K562 (cell line): ENCODE data around the gene SLAMF9. TPM values are rescaled to one million over a fixed set of nuclear protein-coding genes. Genes with fewer than 3 reads are reported as not detected.

Experiments used
- BRF1 ChIP-seq: IDR thresholded peaks from 3 replicates; pipeline ENCODE4 v1.6.1; 2011; ENCODE audit warnings: borderline replicate concordance, mild to moderate bottlenecking; ENCODE audit not compliant: insufficient read length; ENCODE audit errors: extremely low read depth
- CBFA2T3 ChIP-seq: fragments of 450-650 bp; IDR thresholded peaks from 2 replicates; pipeline ENCODE4 v1.6.1; 2017
- CCNT2 ChIP-seq: IDR thresholded peaks from 2 replicates; pipeline ENCODE4 v1.6.1; 2011; ENCODE audit warnings: borderline replicate concordance, low read depth, mild to moderate bottlenecking, moderate library complexity, mixed read lengths, low read length; ENCODE audit not compliant: insufficient read length; ENCODE audit errors: extremely low read depth
- DIDO1 ChIP-seq: fragments of 450-650 bp; IDR thresholded peaks from 2 replicates; pipeline ENCODE4 v1.6.1; 2016; ENCODE audit warnings: low read depth, missing biosample characterization, missing genetic modification characterization
- HDAC3 ChIP-seq: fragments of 450-650 bp; IDR thresholded peaks from 2 replicates; pipeline ENCODE4 v1.6.1; 2018; ENCODE audit warnings: borderline replicate concordance, mild to moderate bottlenecking, moderate library complexity; ENCODE audit not compliant: partially characterized antibody
- L3MBTL2 ChIP-seq: fragments of 450-650 bp; IDR thresholded peaks from 2 replicates; pipeline ENCODE4 v1.6.1; 2016; ENCODE audit warnings: mild to moderate bottlenecking, moderate library complexity
- LCOR ChIP-seq: sonication (generic); formaldehyde crosslinking; IDR thresholded peaks from 2 replicates; pipeline ENCODE4 v1.8.0; 2022; ENCODE audit warnings: mild to moderate bottlenecking, missing genetic modification reagents
- MAFK ChIP-seq: IDR thresholded peaks from 2 replicates; pipeline ENCODE4 v1.6.1; 2011; ENCODE audit warnings: low read length, improper control_type of control experiment
- MBD2 ChIP-seq: sonication (generic); IDR thresholded peaks from 2 replicates; pipeline ENCODE4 v1.6.1; 2016; ENCODE audit warnings: low read depth, borderline replicate concordance
- NCOA4 ChIP-seq: fragments of 450-650 bp; IDR thresholded peaks from 2 replicates; pipeline ENCODE4 v1.6.1; 2018; ENCODE audit warnings: mild to moderate bottlenecking; ENCODE audit not compliant: partially characterized antibody
- NEUROD1 ChIP-seq: fragments of 150-350 bp; IDR thresholded peaks from 2 replicates; pipeline ENCODE4 v1.6.1; 2014; ENCODE audit warnings: borderline replicate concordance, low read length, low read depth; ENCODE audit not compliant: partially characterized antibody
- PHF20 ChIP-seq: fragments of 450-650 bp; IDR thresholded peaks from 2 replicates; pipeline ENCODE4 v1.6.1; 2018; ENCODE audit not compliant: partially characterized antibody
- PML ChIP-seq: IDR thresholded peaks from 2 replicates; pipeline ENCODE4 v1.6.1; 2012; ENCODE audit warnings: low read length, inconsistent platforms
- SAFB ChIP-seq: fragments of 200-400 bp; formaldehyde crosslinking; IDR thresholded peaks from 2 replicates; pipeline ENCODE4 v1.6.1; 2017; ENCODE audit warnings: low read depth, low read length, borderline replicate concordance
- SMARCC2 ChIP-seq: fragments of 450-650 bp; IDR thresholded peaks from 2 replicates; pipeline ENCODE4 v1.6.1; 2017; ENCODE audit warnings: antibody characterized with exemption, moderate library complexity, mild to moderate bottlenecking, low read depth
- SOX6 ChIP-seq: fragments of 450-650 bp; IDR thresholded peaks from 2 replicates; pipeline ENCODE4 v1.6.1; 2014; ENCODE audit warnings: mild to moderate bottlenecking
- ZBTB1 ChIP-seq: sonication (generic); formaldehyde crosslinking; IDR thresholded peaks from 2 replicates; pipeline ENCODE4 v1.8.1; 2023; ENCODE audit warnings: missing genetic modification reagents, low read depth, mild to moderate bottlenecking, borderline replicate concordance
- ZNF146 ChIP-seq: IDR thresholded peaks from one replicate; pipeline ENCODE4 v1.6.1; 2018; ENCODE audit warnings: missing compliant biosample characterization; ENCODE audit not compliant: unreplicated experiment
- ZNF324 ChIP-seq: fragments of 250-450 bp; sonication (Bioruptor Pico); IDR thresholded peaks from 2 replicates; pipeline ENCODE4 v1.4.0; 2020; ENCODE audit warnings: mild to moderate bottlenecking
- polyA plus RNA-seq, 8 experiments: library from polyadenylated mRNA; depleted of rRNA in 4 of 8; stranded (reverse) in 5 of 8; unstranded in 3 of 8; fragments of >200 nt; fragmentation: Nextera tagmentation in 2 of 8; fragmentation: Illumina TruSeq in 1 of 8; extraction: Ambion mirVana in 2 of 8; extraction: Trizol in 1 of 8; gene quantifications; 2 replicates each; pipeline versions ENCODE4 v1.2.1 to v1.2.3, GENCODE V29; 2011 to 2014; ENCODE audit warnings: inconsistent platforms in 1 of 8, missing spikeins in 1 of 8
- total RNA-seq, 7 experiments: library from RNA; depleted of rRNA in 6 of 7; stranded (reverse); fragments of >200 nt in 6 of 7; fragmentation: Illumina TruSeq in 2 of 7; extraction: Trizol in 2 of 7; gene quantifications; 2 replicates each; pipeline versions ENCODE4 v1.2.1 to v1.2.3, GENCODE V29; 2011 to 2021; ENCODE audit warnings: low replicate concordance in 1 of 7
- TF ChIP-seq, protein P1 (sequence below), 3 experiments: fragments of 200-800 bp in 1 of 3; fragments of 250-450 bp in 1 of 3; fragments of 450-650 bp in 1 of 3; sonication (Bioruptor Pico) in 1 of 3; sonication (Bioruptor generic) in 1 of 3; formaldehyde crosslinking in 1 of 3; IDR thresholded peaks; 2 replicates each; pipeline versions ENCODE4 v1.6.1 to v1.8.0; 2016 to 2022; ENCODE audit warnings: mild to moderate bottlenecking in 2 of 3, missing genetic modification characterization in 2 of 3, missing compliant biosample characterization in 1 of 3, moderate library complexity in 1 of 3
- TF ChIP-seq, protein P2 (sequence below), 2 experiments: fragments of 450-650 bp in 1 of 2; sonication (generic) in 1 of 2; formaldehyde crosslinking in 1 of 2; IDR thresholded peaks in 1 of 2; conservative IDR thresholded peaks in 1 of 2; 2 replicates each; pipeline versions ENCODE4 v1.6.1 to v1.8.1; 2016 to 2023; ENCODE audit warnings: mild to moderate bottlenecking in 2 of 2, moderate library complexity in 2 of 2, inconsistent platforms in 1 of 2, missing genetic modification reagents in 1 of 2
- TF ChIP-seq, protein P3 (sequence below): conservative IDR thresholded peaks from 2 replicates; pipeline ENCODE4 v1.6.1; 2011; ENCODE audit warnings: low read depth, mild to moderate bottlenecking, low read length; ENCODE audit not compliant: control insufficient read depth

SLAMF9 gene
- total and polyA plus RNA-seq, 9 of the 15 experiments (the other 6 are each of a cell fraction or from before 2014, with no cell fraction given): 0.13 to 0.21 TPM; not detected in 7

DNA sequence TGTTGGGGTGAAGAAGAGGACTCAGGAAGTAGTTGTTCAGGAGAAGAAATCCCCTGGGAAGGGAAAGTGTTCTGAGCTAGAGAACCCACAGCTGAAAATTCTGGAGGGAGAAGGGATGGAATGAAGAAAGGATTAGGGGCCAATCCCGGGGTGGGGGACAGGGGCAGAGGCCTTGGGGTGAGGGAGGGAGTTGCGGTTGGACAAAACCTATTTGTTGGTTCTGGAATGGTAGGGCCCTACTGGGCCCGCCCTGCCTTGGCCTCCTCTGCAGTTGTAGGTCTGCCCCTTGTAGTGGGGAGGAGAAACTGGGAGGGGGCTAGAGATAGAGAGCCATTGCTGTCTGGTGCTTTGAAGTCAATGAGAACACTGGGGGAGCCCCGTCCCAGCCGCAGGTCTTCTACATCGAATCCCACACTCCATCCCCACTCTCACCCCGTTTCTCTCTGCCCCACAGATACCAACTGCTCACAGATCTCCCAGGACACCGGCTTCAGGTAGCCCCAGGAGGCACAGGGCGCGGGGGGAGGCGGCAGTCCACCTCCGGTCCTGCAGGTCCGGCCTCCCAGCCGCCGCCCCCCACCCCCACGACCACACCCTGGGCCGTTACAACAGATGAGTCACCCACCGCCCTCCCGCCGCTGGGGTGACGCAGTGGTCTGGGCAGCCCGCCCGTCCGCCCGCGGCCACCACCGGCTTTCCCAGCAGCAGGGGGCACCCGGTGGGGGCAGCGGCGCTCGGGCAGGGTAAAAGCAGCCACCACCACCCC lies 29.8 kb downstream of the SLAMF9 start (continued):
- TF ChIP-seq, protein P1, sequence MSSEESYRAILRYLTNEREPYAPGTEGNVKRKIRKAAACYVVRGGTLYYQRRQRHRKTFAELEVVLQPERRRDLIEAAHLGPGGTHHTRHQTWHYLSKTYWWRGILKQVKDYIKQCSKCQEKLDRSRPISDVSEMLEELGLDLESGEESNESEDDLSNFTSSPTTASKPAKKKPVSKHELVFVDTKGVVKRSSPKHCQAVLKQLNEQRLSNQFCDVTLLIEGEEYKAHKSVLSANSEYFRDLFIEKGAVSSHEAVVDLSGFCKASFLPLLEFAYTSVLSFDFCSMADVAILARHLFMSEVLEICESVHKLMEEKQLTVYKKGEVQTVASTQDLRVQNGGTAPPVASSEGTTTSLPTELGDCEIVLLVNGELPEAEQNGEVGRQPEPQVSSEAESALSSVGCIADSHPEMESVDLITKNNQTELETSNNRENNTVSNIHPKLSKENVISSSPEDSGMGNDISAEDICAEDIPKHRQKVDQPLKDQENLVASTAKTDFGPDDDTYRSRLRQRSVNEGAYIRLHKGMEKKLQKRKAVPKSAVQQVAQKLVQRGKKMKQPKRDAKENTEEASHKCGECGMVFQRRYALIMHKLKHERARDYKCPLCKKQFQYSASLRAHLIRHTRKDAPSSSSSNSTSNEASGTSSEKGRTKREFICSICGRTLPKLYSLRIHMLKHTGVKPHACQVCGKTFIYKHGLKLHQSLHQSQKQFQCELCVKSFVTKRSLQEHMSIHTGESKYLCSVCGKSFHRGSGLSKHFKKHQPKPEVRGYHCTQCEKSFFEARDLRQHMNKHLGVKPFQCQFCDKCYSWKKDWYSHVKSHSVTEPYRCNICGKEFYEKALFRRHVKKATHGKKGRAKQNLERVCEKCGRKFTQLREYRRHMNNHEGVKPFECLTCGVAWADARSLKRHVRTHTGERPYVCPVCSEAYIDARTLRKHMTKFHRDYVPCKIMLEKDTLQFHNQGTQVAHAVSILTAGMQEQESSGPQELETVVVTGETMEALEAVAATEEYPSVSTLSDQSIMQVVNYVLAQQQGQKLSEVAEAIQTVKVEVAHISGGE (CRISPR knock-in tag; IDR thresholded peaks at IDR 0.05): no peak
- no peak; the same call in 1 of the 2 replicates for TF ChIP-seq PML
- peak; percentile 59; the same call in 1 of the 2 replicates for TF ChIP-seq MBD2
- TF ChIP-seq MAFK: no peak
- TF ChIP-seq SMARCC2: peak; percentile 65
- TF ChIP-seq, protein P2, sequence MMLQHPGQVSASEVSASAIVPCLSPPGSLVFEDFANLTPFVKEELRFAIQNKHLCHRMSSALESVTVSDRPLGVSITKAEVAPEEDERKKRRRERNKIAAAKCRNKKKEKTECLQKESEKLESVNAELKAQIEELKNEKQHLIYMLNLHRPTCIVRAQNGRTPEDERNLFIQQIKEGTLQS (IDR thresholded peaks at IDR 0.05): peak; percentile 98
- TF ChIP-seq, protein P2 (CRISPR knock-in tag; conservative IDR thresholded peaks at IDR 0.05): peak; percentile 85; the same call in 1 of the 2 replicates
- TF ChIP-seq ZNF146 (CRISPR knock-in tag): no peak
- TF ChIP-seq PHF20: no peak
- no peak for TF ChIP-seq BRF1
- TF ChIP-seq, protein P3, sequence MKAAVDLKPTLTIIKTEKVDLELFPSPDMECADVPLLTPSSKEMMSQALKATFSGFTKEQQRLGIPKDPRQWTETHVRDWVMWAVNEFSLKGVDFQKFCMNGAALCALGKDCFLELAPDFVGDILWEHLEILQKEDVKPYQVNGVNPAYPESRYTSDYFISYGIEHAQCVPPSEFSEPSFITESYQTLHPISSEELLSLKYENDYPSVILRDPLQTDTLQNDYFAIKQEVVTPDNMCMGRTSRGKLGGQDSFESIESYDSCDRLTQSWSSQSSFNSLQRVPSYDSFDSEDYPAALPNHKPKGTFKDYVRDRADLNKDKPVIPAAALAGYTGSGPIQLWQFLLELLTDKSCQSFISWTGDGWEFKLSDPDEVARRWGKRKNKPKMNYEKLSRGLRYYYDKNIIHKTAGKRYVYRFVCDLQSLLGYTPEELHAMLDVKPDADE: no peak; the same call in 1 of the 2 replicates
- peak; percentile 67 for TF ChIP-seq NEUROD1
- TF ChIP-seq SAFB: no peak
- TF ChIP-seq LCOR (CRISPR knock-in tag): 0 out of 2 replicates have a peak, but pooled peaks have one; percentile 50
- no peak for TF ChIP-seq DIDO1 (tag)
- no peak for TF ChIP-seq SOX6
- no peak for TF ChIP-seq NCOA4
- TF ChIP-seq HDAC3: peak; percentile 78
- no peak for TF ChIP-seq L3MBTL2
- peak; percentile 59 for TF ChIP-seq CBFA2T3
- TF ChIP-seq ZNF324 (CRISPR knock-in tag): no peak
- peak; percentile 98 for TF ChIP-seq CCNT2
- TF ChIP-seq ZBTB1 (CRISPR knock-in tag): peak; percentile 95
